Measurements from ENCODE around the gene SLIT2.
A peak's percentile ranks its signal among the peaks of the same experiment; 100 is the strongest.

SLIT2 gene

GRCh38 chr4:20264688-20265087 lies 13.0 kb downstream of the SLIT2 start:
- no peak for DNase-seq (ENCODE audit: low spot score)
- no peak for FAIRE-seq

- FAIRE-seq: no peak
- DNase-seq (ENCODE audit: low spot score): peak; percentile 18
Measured at GRCh38 chr4:20265726-20266125, 14.0 kb downstream of the SLIT2 start.

GRCh38 chr4:20266215-20267082 lies 14.7 kb downstream of the SLIT2 start:
- no peak for DNase-seq (ENCODE audit: low spot score)
- FAIRE-seq: no peak

GRCh38 chr4:20268028-20268427 lies 16.3 kb downstream of the SLIT2 start:
- DNase-seq (ENCODE audit: low spot score): no peak
- FAIRE-seq: no peak

- FAIRE-seq (no peak), DNase-seq (ENCODE audit: low spot score) (no peak)
Measured at GRCh38 chr4:20269320-20269719, 17.6 kb downstream of the SLIT2 start.

GRCh38 chr4:20271950-20272349 lies 20.2 kb downstream of the SLIT2 start:
- no peak for DNase-seq (ENCODE audit: low spot score)

GRCh38 chr4:20272411-20272872 lies 20.7 kb downstream of the SLIT2 start:
- FAIRE-seq (peak; percentile 69), DNase-seq (ENCODE audit: low spot score) (peak; percentile 42)

More at GRCh38 chr4:20271950-20272349, 20.2 kb downstream of the SLIT2 start:
- FAIRE-seq: no peak

- FAIRE-seq (no peak), DNase-seq (ENCODE audit: low spot score) (no peak)
Measured at GRCh38 chr4:20273793-20274192, 22.1 kb downstream of the SLIT2 start.

GRCh38 chr4:20276848-20277247 lies 25.1 kb downstream of the SLIT2 start:
- DNase-seq (ENCODE audit: low spot score) (no peak), FAIRE-seq (no peak)

GRCh38 chr4:20278195-20278594 lies 26.5 kb downstream of the SLIT2 start:
- DNase-seq (ENCODE audit: low spot score): no peak
- no peak for FAIRE-seq

- FAIRE-seq: no peak
Measured at GRCh38 chr4:20279381-20279780, 27.7 kb downstream of the SLIT2 start.

GRCh38 chr4:20281453-20281852 lies 29.7 kb downstream of the SLIT2 start:
- no peak for FAIRE-seq
- no peak for DNase-seq (ENCODE audit: low spot score)

More at GRCh38 chr4:20279381-20279780, 27.7 kb downstream of the SLIT2 start:
- no peak for DNase-seq (ENCODE audit: low spot score)

GRCh38 chr4:20283039-20283438 lies 31.3 kb downstream of the SLIT2 start:
- FAIRE-seq (no peak), DNase-seq (ENCODE audit: low spot score) (no peak)

GRCh38 chr4:20284990-20285389 lies 33.3 kb downstream of the SLIT2 start:
- FAIRE-seq (peak; percentile 15), DNase-seq (ENCODE audit: low spot score) (peak; percentile 74)

GRCh38 chr4:20287246-20287645 lies 35.5 kb downstream of the SLIT2 start:
- FAIRE-seq (no peak), DNase-seq (ENCODE audit: low spot score) (no peak)

GRCh38 chr4:20288047-20288650 lies 36.4 kb downstream of the SLIT2 start:
- no peak for DNase-seq (ENCODE audit: low spot score)
- no peak for FAIRE-seq

GRCh38 chr4:20288846-20289512 lies 37.3 kb downstream of the SLIT2 start:
- FAIRE-seq: no peak
- no peak for DNase-seq (ENCODE audit: low spot score)

- no peak for FAIRE-seq
- no peak for DNase-seq (ENCODE audit: low spot score)
Measured at GRCh38 chr4:20289782-20290181, 38.1 kb downstream of the SLIT2 start.

GRCh38 chr4:20292739-20293138 lies 41.0 kb downstream of the SLIT2 start:
- DNase-seq (ENCODE audit: low spot score) (no peak), FAIRE-seq (no peak)

GRCh38 chr4:20297261-20297660 lies 45.6 kb downstream of the SLIT2 start:
- DNase-seq (ENCODE audit: low spot score) (no peak), FAIRE-seq (no peak)

- DNase-seq (ENCODE audit: low spot score): no peak
- no peak for FAIRE-seq
Measured at GRCh38 chr4:20297783-20298182, 46.1 kb downstream of the SLIT2 start.

GRCh38 chr4:20298455-20298854 lies 46.8 kb downstream of the SLIT2 start:
- no peak for FAIRE-seq
- no peak for DNase-seq (ENCODE audit: low spot score)

All from RCC 7860 (cell line).